Measurements from ENCODE around the gene UPF3A. TPM values are rescaled to one million over a fixed set of nuclear protein-coding genes. Genes with fewer than 3 reads are reported as not detected.
"Not testable (repeated sequence)": the region's sequence is repeated elsewhere in the genome, so short reads cannot be mapped to it uniquely, and the experiment has no call there.

The UPF3A gene
- total RNA-seq, 8 experiments from 2014 or later: 47.1 to 77.9 (median 54.0) TPM

DNA sequence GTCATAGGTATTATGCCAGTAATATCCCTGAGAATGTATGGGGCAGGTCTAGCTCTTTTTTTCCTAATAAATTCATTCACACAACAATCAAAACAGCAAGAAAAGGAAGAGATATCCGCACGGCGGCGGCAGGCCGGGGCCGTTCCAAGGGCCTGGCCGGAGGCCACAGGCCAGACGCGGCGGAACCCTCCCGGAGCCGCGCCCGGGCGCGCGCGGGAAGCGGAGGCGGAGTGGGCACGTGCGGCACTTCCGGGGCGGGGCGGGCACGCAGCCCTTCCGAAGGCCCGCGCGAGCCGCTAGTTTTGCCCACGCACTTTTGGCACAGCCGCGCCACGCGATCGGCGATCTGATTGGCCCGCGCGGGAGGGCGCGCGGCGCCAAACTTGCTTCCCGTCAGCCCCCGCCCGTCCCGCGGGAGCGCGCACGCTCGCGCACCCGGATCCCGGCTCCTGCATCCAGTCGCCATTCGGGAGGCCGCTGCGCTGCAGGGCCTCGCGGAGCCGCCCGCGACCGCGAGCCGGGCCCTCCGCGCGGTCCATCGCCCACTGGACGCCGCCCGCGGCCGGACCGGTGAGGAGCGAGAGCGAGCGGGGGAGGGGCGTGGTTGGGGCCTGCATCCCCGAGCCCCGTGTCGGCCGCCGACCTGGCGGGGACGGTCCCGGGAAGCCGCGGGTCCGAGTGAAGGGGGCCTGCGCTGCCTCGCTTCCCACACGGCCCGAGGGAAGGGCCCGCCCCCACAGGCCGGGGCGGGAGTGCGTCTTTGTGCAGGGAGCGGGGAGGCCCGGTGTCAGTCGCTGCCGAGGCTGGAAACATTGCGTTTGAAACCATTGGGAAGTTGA lies 32.9 kb downstream of the UPF3A start, which contains the start of gene CHAMP1:
TSS of gene CHAMP1 (plus strand) at position 430 of the 839 bp plus-strand sequence. CDS start 9,340 bp downstream, outside the sequence.
- Histone ChIP-seq H3K4me3 (peak within 1 kb of the TSS; percentile 85 to 91 (median 90)), H3K27ac (peak within 1 kb of the TSS; percentile 93 to 94), H3K4me1 (replicated peaks in 1 of 2) (peaks cover 14 to 16% of the 10 kb centered on the region in 2 donors)
- 0 to 3% (median 1%) methylated on average over 3 to 48 of the region's 107 CpGs; no CpG with 5 or more reads in 4 of the 10 experiments for WGBS, 10 experiments
- peak; percentile 78 to 95 (median 92) for ATAC-seq (replicated peaks in 6 of 8)
- in situ Hi-C loops (cut with MboI; ENCODE audit: low pct_unique_long_range_greater_than_20kb in 2 of 9, low sequenced_read_pairs in 9 of 9, unreplicated experiment in 9 of 9): no loop called here

DNA sequence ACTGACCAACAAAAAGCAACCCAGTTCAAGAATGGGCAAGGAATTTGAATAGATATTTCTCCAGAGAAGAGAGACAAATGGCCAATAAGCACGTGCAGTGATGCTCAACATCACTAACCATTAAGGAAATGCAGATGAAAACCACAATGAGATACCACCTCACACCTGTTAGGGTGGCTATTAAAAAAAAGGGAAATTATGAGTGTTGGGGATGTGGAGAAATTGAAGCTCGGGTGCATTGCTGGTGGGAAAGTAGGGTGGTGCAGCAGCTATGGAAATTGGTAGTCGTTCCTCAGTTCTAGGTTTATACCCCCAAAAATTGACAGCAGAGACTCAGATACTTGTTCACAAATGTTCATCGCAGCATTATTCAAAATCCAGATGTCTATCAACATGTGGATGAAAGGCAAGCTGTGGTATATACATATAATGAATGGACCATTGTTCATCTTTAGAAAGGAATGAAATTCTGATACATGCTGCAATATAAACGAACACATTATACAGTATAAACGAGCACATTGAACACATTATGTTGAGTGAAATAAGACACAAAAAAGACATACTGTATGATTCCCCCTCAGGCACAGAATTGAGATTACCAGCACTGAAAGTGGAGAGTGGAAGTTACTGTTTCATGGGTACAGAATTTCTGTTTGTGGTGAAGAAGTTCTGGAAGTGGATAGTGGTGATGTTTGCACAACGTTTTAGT lies 33.8 kb downstream of the UPF3A start:
- WGBS, 10 experiments: 0 to 14% (median 0%) methylated on average over 1 to 7 of the region's 7 CpGs
- in situ Hi-C loops (cut with MboI; ENCODE audit: low pct_unique_long_range_greater_than_20kb in 2 of 9, low sequenced_read_pairs in 9 of 9, unreplicated experiment in 9 of 9): no loop called here
- no peak for ATAC-seq (replicated peaks in 6 of 8)
- peaks cover 14 to 16% of the 10 kb centered on the region in 2 donors for H3K4me1 ChIP-seq (replicated peaks in 1 of 2)
- peak overlapping the region in 1 of 2 donors; percentile 94 for H3K27ac ChIP-seq
- H3K4me3 ChIP-seq: peak overlapping the region; percentile 85 to 91 (median 90)

DNA sequence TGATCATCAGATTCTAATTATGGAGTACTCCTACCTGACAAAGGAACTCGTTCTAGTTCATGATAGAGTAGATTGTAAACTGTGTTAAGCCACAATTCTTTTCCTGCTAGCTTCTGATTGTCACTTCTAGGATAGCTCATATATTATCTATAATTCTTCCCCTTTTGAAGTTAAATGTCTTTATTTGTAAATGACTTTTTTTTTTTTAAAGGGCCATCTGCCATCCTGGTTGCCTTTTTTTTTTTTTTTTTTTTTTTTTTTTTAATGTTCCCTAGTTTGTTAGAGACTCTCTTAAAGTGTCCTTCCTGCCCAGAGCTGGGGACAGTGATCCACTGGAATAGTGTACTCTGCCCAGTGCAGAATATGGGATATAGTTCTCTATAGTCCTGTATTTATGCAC lies 37.2 kb downstream of the UPF3A start:
- 0 to 60% (median 42%) methylated on average over 1 of the region's 1 CpG; no CpG with 5 or more reads in 3 of the 10 experiments for WGBS, 10 experiments
- no peak for ATAC-seq (replicated peaks in 6 of 8)
- no peak overlapping the region for H3K4me3 ChIP-seq
- H3K4me1 ChIP-seq (replicated peaks in 1 of 2): peaks cover 9 to 11% of the 10 kb centered on the region in 2 donors
- no peak overlapping the region for H3K27ac ChIP-seq
- in situ Hi-C loops (cut with MboI; ENCODE audit: low pct_unique_long_range_greater_than_20kb in 2 of 9, low sequenced_read_pairs in 9 of 9, unreplicated experiment in 9 of 9): no loop called here

DNA sequence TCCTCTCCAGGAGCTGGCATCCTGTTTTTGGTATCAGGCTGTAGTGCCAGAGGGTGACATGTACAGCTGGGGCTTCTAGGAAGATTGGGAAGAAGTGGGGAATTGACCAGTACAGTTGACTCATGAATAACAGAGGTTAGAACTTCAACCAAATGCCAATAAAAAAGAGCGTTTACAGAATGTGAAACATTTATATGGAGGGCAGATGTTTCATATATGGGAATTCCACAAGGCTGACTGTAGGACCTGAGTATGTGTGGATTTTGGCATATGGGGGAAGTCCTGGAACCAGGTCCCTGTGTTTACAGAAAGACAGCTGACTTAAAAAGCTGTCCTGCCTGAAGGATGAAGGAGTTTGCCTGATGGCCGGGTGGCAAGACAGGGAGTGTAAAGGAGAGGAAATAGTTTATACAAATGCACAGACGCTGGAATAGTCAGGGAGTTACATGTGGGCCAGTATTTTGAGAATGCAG lies 38.1 kb downstream of the UPF3A start:
- Histone ChIP-seq H3K4me3 (no peak overlapping the region), H3K27ac (no peak overlapping the region), H3K4me1 (replicated peaks in 1 of 2) (peaks cover 9 to 11% of the 10 kb centered on the region in 2 donors)
- ATAC-seq (replicated peaks in 6 of 8): peak in 3 of 8 experiments; percentile 22 to 59 (median 37)
- in situ Hi-C loops (cut with MboI; ENCODE audit: low pct_unique_long_range_greater_than_20kb in 2 of 9, low sequenced_read_pairs in 9 of 9, unreplicated experiment in 9 of 9): no loop called here
- WGBS, 10 experiments: 14 to 100% (median 86%) methylated on average over 1 to 3 of the region's 3 CpGs; no CpG with 5 or more reads in 1 of the 10 experiments

DNA sequence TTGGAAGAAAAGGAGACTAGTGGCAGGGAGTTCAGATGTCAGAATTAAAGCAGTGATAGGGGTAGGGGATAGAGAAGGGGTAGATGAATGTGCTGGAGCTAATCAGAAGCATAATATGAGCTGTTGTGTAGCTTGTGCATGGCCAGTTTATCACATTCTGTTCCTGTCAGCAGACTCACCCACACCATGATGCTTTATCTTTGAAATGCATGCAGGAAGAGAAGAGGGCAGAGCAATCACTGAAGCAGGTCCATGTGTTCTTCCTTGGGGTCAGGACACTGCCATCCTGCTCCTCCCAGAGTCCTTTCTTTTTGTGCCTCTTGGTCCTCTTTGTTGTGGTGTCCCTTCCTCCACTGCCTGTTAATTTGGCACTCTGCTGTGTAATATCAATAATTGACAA lies 38.7 kb downstream of the UPF3A start:
- Histone ChIP-seq H3K4me1 (replicated peaks in 1 of 2) (peaks cover 9 to 11% of the 10 kb centered on the region in 2 donors), H3K27ac (no peak overlapping the region), H3K4me3 (no peak overlapping the region)
- peak in 2 of 8 experiments; percentile 11 to 22 for ATAC-seq (replicated peaks in 6 of 8)
- in situ Hi-C loops (cut with MboI; ENCODE audit: low pct_unique_long_range_greater_than_20kb in 2 of 9, low sequenced_read_pairs in 9 of 9, unreplicated experiment in 9 of 9): no loop called here

DNA sequence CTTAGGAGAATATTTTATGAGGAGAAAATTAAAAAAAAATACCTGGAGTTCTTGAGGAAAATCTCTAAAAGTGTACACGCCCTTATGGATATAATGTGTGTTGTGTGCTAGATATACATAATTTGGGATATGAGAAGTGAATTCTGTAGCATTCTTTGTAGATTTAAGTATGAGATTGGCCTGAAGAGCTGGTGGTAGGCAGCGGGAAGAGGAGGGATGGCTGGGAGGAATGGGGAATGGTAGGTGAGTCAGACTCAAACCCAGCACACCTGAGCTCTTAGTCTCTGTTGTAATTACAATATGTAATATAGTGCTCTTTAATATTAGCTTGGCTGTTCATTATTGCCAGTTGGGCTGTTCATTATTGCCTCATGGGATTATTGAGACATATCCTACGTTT lies 39.9 kb downstream of the UPF3A start:
- no peak for ATAC-seq (replicated peaks in 6 of 8)
- in situ Hi-C loops (cut with MboI; ENCODE audit: low pct_unique_long_range_greater_than_20kb in 2 of 9, low sequenced_read_pairs in 9 of 9, unreplicated experiment in 9 of 9): no loop called here
- H3K4me1 ChIP-seq (replicated peaks in 1 of 2): peaks cover 4% of the 10 kb centered on the region in 2 donors
- 83 to 100% (median 98%) methylated on average over 2 to 3 of the region's 3 CpGs; no CpG with 5 or more reads in 1 of the 10 experiments for WGBS, 10 experiments
- H3K27ac ChIP-seq: no peak overlapping the region
- no peak overlapping the region for H3K4me3 ChIP-seq

DNA sequence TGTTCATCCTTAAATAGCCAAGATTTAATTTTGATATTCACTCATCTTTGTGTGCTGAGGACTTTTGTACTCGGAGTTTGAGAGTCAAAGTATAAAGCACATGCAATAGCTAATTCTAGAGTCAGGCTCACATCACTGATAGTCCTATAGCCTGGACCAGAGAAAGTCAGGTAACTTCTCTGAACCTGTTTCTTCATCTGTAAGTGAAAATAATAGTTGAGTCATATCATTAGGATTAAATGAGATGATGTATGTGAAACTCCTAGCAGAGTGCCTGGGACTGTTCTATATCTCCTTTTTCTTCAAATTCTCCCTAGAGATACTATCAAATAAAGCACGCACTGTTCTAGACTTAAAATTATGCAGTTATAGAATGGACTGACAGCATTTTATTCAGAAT lies 41.9 kb downstream of the UPF3A start:
- Histone ChIP-seq H3K4me1 (replicated peaks in 1 of 2) (peaks cover 3 to 4% of the 10 kb centered on the region in 2 donors), H3K4me3 (no peak overlapping the region), H3K27ac (no peak overlapping the region)
- WGBS, 10 experiments: 73 to 100% (median 100%) methylated on average over 1 to 2 of the region's 2 CpGs
- no peak for ATAC-seq (replicated peaks in 6 of 8)
- in situ Hi-C loops (cut with MboI; ENCODE audit: low pct_unique_long_range_greater_than_20kb in 2 of 9, low sequenced_read_pairs in 9 of 9, unreplicated experiment in 9 of 9): no loop called here

DNA sequence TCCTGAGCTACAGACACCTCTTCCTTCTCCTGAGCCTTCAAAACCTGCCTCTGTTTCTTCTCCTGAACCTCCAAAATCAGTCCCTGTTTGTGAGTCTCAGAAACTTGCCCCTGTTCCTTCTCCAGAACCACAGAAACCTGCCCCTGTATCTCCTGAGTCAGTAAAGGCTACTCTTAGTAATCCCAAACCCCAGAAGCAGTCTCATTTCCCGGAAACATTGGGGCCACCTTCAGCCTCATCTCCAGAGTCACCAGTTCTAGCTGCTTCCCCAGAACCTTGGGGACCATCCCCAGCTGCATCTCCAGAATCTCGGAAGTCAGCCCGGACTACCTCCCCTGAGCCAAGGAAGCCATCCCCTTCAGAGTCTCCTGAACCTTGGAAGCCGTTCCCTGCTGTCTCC lies 42.9 kb downstream of the UPF3A start:
- peaks cover 0 to 3% of the 10 kb centered on the region in 2 donors for H3K4me1 ChIP-seq (replicated peaks in 1 of 2)
- 92 to 100% (median 100%) methylated on average over 2 of the region's 4 CpGs; no CpG with 5 or more reads in 7 of the 10 experiments for WGBS, 10 experiments
- H3K4me3 ChIP-seq: no peak overlapping the region
- in situ Hi-C loops (cut with MboI; ENCODE audit: low pct_unique_long_range_greater_than_20kb in 2 of 9, low sequenced_read_pairs in 9 of 9, unreplicated experiment in 9 of 9): no loop called here
- ATAC-seq (replicated peaks in 6 of 8): no peak
- H3K27ac ChIP-seq: no peak overlapping the region

DNA sequence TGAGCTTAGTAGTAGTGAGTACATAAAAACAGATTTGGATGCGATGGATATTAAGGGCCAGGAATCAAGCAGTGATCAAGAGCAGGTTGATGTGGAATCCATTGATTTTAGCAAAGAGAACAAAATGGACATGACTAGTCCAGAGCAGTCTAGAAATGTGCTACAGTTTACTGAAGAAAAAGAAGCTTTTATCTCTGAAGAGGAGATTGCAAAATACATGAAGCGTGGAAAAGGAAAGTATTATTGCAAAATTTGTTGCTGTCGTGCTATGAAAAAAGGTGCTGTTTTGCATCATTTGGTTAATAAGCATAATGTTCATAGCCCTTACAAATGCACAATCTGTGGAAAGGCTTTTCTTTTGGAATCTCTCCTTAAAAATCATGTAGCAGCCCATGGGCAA lies 44.3 kb downstream of the UPF3A start:
- no peak overlapping the region for H3K27ac ChIP-seq
- no peak for ATAC-seq (replicated peaks in 6 of 8)
- WGBS, 10 experiments: 86 to 100% (median 95%) methylated on average over 1 to 3 of the region's 3 CpGs
- H3K4me1 ChIP-seq (replicated peaks in 1 of 2): peaks cover 0 to 3% of the 10 kb centered on the region in 2 donors
- no peak overlapping the region for H3K4me3 ChIP-seq
- in situ Hi-C loops (cut with MboI; ENCODE audit: low pct_unique_long_range_greater_than_20kb in 2 of 9, low sequenced_read_pairs in 9 of 9, unreplicated experiment in 9 of 9): no loop called here

DNA sequence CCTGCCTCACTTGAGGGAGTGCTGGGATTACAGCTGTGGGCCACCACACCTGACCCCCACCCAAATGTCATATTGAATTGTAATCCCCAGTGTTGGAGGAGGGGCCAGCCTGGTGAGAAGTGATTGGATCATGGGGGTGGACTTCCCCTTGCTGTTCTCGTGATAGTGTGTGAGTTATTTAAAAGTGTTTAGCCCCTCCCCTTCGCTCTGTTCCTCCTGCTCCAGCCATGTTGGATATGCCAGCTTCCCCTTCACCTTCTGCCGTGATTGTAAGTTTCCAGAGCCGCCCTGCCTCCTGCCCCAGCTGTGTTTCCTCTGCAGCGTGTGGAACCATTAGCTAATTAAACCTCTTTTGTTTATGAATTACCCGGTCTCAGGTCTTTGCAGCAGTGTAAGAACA lies 46.6 kb downstream of the UPF3A start:
- H3K27ac ChIP-seq: no peak overlapping the region
- no peak overlapping the region for H3K4me3 ChIP-seq
- 60 to 87% (median 74%) methylated on average over 2 to 6 of the region's 6 CpGs; no CpG with 5 or more reads in 4 of the 10 experiments for WGBS, 10 experiments
- in situ Hi-C loops (cut with MboI; ENCODE audit: low pct_unique_long_range_greater_than_20kb in 2 of 9, low sequenced_read_pairs in 9 of 9, unreplicated experiment in 9 of 9): no loop called here
- ATAC-seq (replicated peaks in 6 of 8): no peak
- peaks cover 0 to 3% of the 10 kb centered on the region in 2 donors for H3K4me1 ChIP-seq (replicated peaks in 1 of 2)

DNA sequence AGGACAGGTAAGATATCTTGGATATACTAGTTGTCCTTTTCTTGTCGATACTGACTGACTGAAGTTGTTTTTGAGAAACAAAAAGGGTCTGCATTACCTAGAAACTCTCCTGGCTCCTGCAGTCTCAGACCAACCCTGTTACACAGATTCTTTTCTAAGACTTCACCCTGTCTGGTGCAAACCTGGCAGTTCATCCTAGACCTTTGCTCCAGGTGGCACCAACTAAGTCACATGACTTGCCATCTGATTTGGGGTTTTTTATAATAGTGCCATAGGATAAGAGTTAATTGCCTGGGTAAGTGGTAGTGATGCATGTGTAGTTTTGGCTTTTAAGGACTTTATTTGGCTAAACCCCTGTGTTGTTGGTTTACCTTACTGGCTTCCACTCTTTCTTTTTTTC lies 47.2 kb downstream of the UPF3A start:
- in situ Hi-C loops (cut with MboI; ENCODE audit: low pct_unique_long_range_greater_than_20kb in 2 of 9, low sequenced_read_pairs in 9 of 9, unreplicated experiment in 9 of 9): no loop called here
- Histone ChIP-seq H3K4me3 (no peak overlapping the region), H3K4me1 (replicated peaks in 1 of 2) (peaks cover 0 to 3% of the 10 kb centered on the region in 2 donors), H3K27ac (no peak overlapping the region)
- no peak for ATAC-seq (replicated peaks in 6 of 8)
- 60 to 100% methylated on average over 1 of the region's 1 CpG; no CpG with 5 or more reads in 8 of the 10 experiments for WGBS, 10 experiments

DNA sequence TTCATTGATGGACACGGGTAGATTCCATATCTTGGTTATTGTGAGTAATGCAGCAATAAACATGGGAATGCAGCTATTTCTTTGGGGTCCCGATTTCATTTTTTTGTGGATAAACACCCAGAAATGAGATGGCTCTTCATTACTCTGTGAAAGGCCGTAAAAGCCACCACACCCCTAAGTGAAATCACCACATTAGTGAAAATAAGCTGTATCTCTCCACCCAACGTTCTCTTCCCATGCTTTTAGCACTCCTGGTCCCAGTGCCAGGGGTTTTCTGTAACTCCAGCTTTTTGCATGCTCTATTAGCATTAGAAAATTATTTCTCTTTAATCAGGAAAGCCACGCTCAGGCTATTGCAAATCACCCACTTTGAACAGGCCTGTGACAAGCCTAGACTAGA lies 48.7 kb downstream of the UPF3A start:
- WGBS, 10 experiments: 38 to 100% (median 82%) methylated on average over 1 to 5 of the region's 5 CpGs; no CpG with 5 or more reads in 1 of the 10 experiments
- Histone ChIP-seq H3K4me1 (replicated peaks in 1 of 2) (peaks cover 0 to 3% of the 10 kb centered on the region in 2 donors), H3K27ac (no peak overlapping the region), H3K4me3 (no peak overlapping the region)
- in situ Hi-C loops (cut with MboI; ENCODE audit: low pct_unique_long_range_greater_than_20kb in 2 of 9, low sequenced_read_pairs in 9 of 9, unreplicated experiment in 9 of 9): no loop called here
- peak in 2 of 8 experiments; percentile 49 to 92 for ATAC-seq (replicated peaks in 6 of 8)

DNA sequence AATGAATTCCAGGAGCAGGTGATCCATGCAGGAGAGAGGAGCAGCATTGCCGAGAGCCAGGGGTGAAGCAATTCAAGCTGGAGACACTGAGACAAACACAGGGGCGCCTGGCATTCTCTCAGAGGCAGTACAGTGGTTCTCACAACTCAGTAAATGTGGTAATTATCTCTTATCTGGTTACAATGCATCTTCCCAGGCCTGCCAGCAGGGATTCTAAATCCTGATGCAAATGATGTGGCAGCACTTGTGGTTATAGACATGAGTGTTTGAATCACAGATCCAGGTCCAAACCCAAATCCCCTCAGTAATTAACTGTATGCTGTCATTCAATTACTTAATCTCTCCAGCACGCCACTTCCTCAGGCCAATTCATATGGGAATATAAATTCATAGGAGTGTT lies 52.5 kb downstream of the UPF3A start:
- H3K4me1 ChIP-seq (replicated peaks in 1 of 2); in situ Hi-C loops (cut with MboI; ENCODE audit: low pct_unique_long_range_greater_than_20kb in 2 of 9, low sequenced_read_pairs in 9 of 9, unreplicated experiment in 9 of 9); ATAC-seq (replicated peaks in 6 of 8); H3K4me3 ChIP-seq; H3K27ac ChIP-seq: not testable (repeated sequence)
- WGBS, 10 experiments: 50 to 100% (median 90%) methylated on average over 1 to 2 of the region's 3 CpGs
